GM18873 (cell line): ENCODE results near the gene WDR81.
"Not testable (repeated sequence)": the region's sequence is repeated elsewhere in the genome, so short reads cannot be mapped to it uniquely, and the experiment has no call there.

Experiments used
- ATAC-seq: cut with Tn5 transposase; IDR thresholded peaks from one replicate; pipeline ENCODE4 v1.9.1; 2021; ENCODE audit warnings: mild to moderate bottlenecking, moderate library complexity, moderate number of reproducible peaks; ENCODE audit not compliant: unreplicated experiment, low FRiP score

Gene WDR81

GRCh38 chr17:1712271-1712670, 12.2 kb upstream of the WDR81 start:
- no peak for ATAC-seq

GRCh38 chr17:1713160-1713877, 11.2 kb upstream of the WDR81 start:
- no peak for ATAC-seq

- no peak for ATAC-seq
Observed at GRCh38 chr17:1713878-1714426, 10.6 kb upstream of the WDR81 start.

GRCh38 chr17:1714427-1714979, 10.0 kb upstream of the WDR81 start:
- no peak for ATAC-seq

GRCh38 chr17:1714980-1715802, 9.3 kb upstream of the WDR81 start:
- no peak for ATAC-seq

GRCh38 chr17:1715803-1716075, 8.8 kb upstream of the WDR81 start:
- ATAC-seq = no peak

- peak; percentile 75 for ATAC-seq
Observed at GRCh38 chr17:1716076-1716911, 8.2 kb upstream of the WDR81 start.

- peak; percentile 42 for ATAC-seq
Observed at GRCh38 chr17:1716912-1717695, 7.4 kb upstream of the WDR81 start.

GRCh38 chr17:1718362-1719165, 5.9 kb upstream of the WDR81 start:
- no peak for ATAC-seq

GRCh38 chr17:1720856-1721386, 3.6 kb upstream of the WDR81 start:
- no peak for ATAC-seq

- not testable (repeated sequence) for ATAC-seq
Observed at GRCh38 chr17:1722022-1722421, 2.5 kb upstream of the WDR81 start.

- ATAC-seq = no peak
Observed at GRCh38 chr17:1724869-1725641, 551 bp downstream of the WDR81 start.

GRCh38 chr17:1725642-1726511, 1.4 kb downstream of the WDR81 start:
- no peak for ATAC-seq

- no peak for ATAC-seq
Observed at GRCh38 chr17:1726626-1727257, 2.2 kb downstream of the WDR81 start.

- ATAC-seq = no peak
Observed at GRCh38 chr17:1727258-1727789, 2.8 kb downstream of the WDR81 start.

GRCh38 chr17:1727876-1728630, 3.5 kb downstream of the WDR81 start:
- no peak for ATAC-seq
